Transverse colon (tissue), 4 donors: ENCODE data around the gene DEGS2. TPM values are rescaled to one million over a fixed set of nuclear protein-coding genes. Genes with fewer than 3 reads are reported as not detected.

Source experiments
- DNase-seq: peaks from one replicate; pipeline ENCODE4 v3.0.0-alpha.2; 2019
- H3K27ac ChIP-seq, 4 donors: fragments of 200-600 bp; sonication (generic); 2 replicates each; pipeline ENCODE4 v1.5.1; 2016 to 2018; ENCODE audit warnings: inconsistent platforms in 4 of 4
- H3K27me3 ChIP-seq: fragments of 200-600 bp; sonication (generic); 2 replicates; pipeline ENCODE4 v1.5.1; 2017; ENCODE audit warnings: inconsistent platforms
- H3K36me3 ChIP-seq, 4 donors: fragments of 200-600 bp; sonication (generic); 2 replicates each; pipeline ENCODE4 v1.5.1; 2017 to 2019; ENCODE audit warnings: inconsistent platforms in 4 of 4
- H3K4me1 ChIP-seq, 4 donors: fragments of 200-600 bp; sonication (generic); 2 replicates each; pipeline ENCODE4 v1.5.1; 2017 to 2020; ENCODE audit warnings: inconsistent platforms in 4 of 4
- H3K4me3 ChIP-seq, 4 donors: fragments of 200-600 bp; sonication (generic); 1 replicate in 1 of 4; 2 replicates in 3 of 4; pipeline versions ENCODE4 v1.5.1 to v1.6.1; 2017 to 2019; ENCODE audit warnings: inconsistent platforms in 4 of 4
- H3K9me3 ChIP-seq, 2 donors: fragments of 200-600 bp; sonication (generic); 2 replicates each; pipeline ENCODE4 v1.5.1; 2017 to 2019; ENCODE audit warnings: inconsistent platforms in 2 of 2
- EP300 ChIP-seq: sonication (generic); formaldehyde crosslinking; IDR thresholded peaks from one replicate; pipeline ENCODE4 v1.6.1; 2017; ENCODE audit warnings: antibody characterized with exemption, low read depth
- POLR2A ChIP-seq: fragments of 450-650 bp; IDR thresholded peaks from one replicate; pipeline ENCODE4 v1.6.1; 2016; ENCODE audit warnings: antibody characterized with exemption, mild to moderate bottlenecking, moderate library complexity
- POLR2AphosphoS5 ChIP-seq, 3 donors: sonication (generic); formaldehyde crosslinking; IDR thresholded peaks; one replicate each; pipeline ENCODE4 v1.6.1; 2016; ENCODE audit warnings: antibody characterized with exemption in 3 of 3
- WGBS, 2 donors: methylation state at CpG; one replicate each; pipeline ENCODE4 v1.1.5; 2018; ENCODE audit warnings: low coverage in 1 of 2; 5-methylcytosine and 5-hydroxymethylcytosine counted together
- in situ Hi-C, 4 donors: fragments of 200-750 bp; cut with MboI; loops; one replicate each; pipeline versions ENCODE4 v1.15.0 to v1.15.1; 2017; ENCODE audit warnings: low sequenced_read_pairs in 3 of 4, low pct_ligation_motif_present in 1 of 4, low pct_unique_long_range_greater_than_20kb in 1 of 4
- intact Hi-C: fragments of 100-400 bp; cut with DNase I; formaldehyde crosslinking; loops from one replicate; pipeline ENCODE4 v1.15.1; 2023; ENCODE audit warnings: low total_unique reads
- total RNA-seq, 4 donors: library from RNA; depleted of rRNA; stranded (reverse); fragments of >200 nt; gene quantifications; one replicate each; pipeline ENCODE4 v1.1.0, GENCODE V29; 2016
- TF ChIP-seq, protein P1 (sequence below), 5 experiments: fragments of 200-600 bp in 3 of 5; fragments of 450-650 bp in 2 of 5; sonication (generic) in 3 of 5; IDR thresholded peaks; 1 replicate in 2 of 5; 2 replicates in 3 of 5; pipeline ENCODE4 v1.5.1; 2016 to 2017; ENCODE audit warnings: antibody characterized with exemption in 5 of 5, inconsistent platforms in 3 of 5, mild to moderate bottlenecking in 2 of 5, moderate library complexity in 1 of 5

DEGS2 gene
- total RNA-seq, 4 donors from 2014 or later, result 4.9 to 33.2 (median 23.7) TPM

DNA sequence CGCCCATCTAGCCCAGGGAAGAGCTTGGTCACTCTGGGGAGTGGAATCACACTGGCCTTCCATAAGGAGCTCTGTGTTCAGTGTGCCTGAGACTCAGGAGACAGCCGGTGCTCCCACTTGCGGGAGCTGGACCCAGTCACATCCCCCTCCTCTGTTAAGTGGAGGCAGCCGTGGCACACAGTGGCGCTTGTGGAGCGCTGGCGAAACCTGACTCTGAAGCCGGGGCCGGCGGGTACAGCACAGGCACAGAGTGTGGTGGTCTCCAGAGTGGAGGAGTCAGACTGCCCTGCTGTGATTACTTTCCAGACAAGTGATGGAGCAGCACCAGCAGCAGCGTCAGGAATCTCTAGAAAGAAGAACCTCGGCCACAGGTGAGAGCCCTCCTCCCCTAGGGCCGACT lies 33.0 kb downstream of the DEGS2 start:
- Histone ChIP-seq H3K27me3 (no peaks in the 10 kb centered on the region), H3K4me3 (no peak overlapping the region), H3K27ac (no peak overlapping the region), H3K9me3 (no peaks in the 10 kb centered on the region), H3K36me3 (no peaks in the 10 kb centered on the region), H3K4me1 (peaks cover 0 to 9% (median 0%) of the 10 kb centered on the region in 4 donors)
- 92% methylated on average over 13 of the region's 13 CpGs; no CpG with 5 or more reads in 1 of the 2 donors for WGBS, 2 donors
- TF ChIP-seq EP300 (no peak), POLR2A (no peak)
- in situ Hi-C loops, result no loop called here
- intact Hi-C loops, result no loop called here
- DNase-seq, result no peak

DNA sequence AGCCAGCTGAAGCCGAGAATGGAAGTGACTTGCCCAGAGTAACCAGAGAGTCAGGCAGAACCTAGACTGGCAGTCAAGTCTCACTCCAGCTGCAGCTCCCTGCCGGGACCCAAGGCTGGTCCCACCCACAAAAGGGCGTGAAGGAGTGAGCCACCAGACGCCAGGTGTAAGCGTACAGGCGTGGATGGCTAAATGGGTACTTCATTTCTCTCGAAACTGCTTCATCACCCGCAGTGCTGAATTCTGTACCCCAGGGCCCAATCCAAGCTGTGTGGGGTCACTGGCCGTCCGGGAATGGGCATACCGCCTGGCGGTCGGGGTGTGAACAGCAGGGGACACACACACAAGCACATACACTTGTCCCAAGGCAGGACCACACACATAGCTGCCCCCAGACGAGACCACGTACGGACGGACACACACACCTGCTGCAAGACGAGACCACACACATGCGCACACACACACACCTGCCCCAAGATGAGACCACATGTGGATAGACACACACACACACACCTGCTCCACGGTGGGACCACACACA lies 34.8 kb downstream of the DEGS2 start:
- intact Hi-C loops, result no loop called here
- Histone ChIP-seq H3K36me3 (no peaks in the 10 kb centered on the region), H3K9me3 (no peaks in the 10 kb centered on the region), H3K27ac (no peak overlapping the region), H3K27me3 (no peaks in the 10 kb centered on the region), H3K4me1 (no peaks in the 10 kb centered on the region), H3K4me3 (no peak overlapping the region)
- WGBS, 2 donors, result 48% methylated on average over 17 of the region's 20 CpGs; no CpG with 5 or more reads in 1 of the 2 donors
- no peak for DNase-seq
- TF ChIP-seq EP300, result no peak
- TF ChIP-seq, protein P1, sequence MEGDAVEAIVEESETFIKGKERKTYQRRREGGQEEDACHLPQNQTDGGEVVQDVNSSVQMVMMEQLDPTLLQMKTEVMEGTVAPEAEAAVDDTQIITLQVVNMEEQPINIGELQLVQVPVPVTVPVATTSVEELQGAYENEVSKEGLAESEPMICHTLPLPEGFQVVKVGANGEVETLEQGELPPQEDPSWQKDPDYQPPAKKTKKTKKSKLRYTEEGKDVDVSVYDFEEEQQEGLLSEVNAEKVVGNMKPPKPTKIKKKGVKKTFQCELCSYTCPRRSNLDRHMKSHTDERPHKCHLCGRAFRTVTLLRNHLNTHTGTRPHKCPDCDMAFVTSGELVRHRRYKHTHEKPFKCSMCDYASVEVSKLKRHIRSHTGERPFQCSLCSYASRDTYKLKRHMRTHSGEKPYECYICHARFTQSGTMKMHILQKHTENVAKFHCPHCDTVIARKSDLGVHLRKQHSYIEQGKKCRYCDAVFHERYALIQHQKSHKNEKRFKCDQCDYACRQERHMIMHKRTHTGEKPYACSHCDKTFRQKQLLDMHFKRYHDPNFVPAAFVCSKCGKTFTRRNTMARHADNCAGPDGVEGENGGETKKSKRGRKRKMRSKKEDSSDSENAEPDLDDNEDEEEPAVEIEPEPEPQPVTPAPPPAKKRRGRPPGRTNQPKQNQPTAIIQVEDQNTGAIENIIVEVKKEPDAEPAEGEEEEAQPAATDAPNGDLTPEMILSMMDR (IDR thresholded peaks at IDR 0.05), result peak; percentile 8 to 52 (median 34)
- TF ChIP-seq POLR2AphosphoS5 (IDR thresholded peaks at IDR 0.05), result no peak
- in situ Hi-C loops, result loop anchor here in 1 of 4 donors (25.0 kb wide), 1 partner anchor 137 kb away; no protein-coding TSS in a partner anchor

DNA sequence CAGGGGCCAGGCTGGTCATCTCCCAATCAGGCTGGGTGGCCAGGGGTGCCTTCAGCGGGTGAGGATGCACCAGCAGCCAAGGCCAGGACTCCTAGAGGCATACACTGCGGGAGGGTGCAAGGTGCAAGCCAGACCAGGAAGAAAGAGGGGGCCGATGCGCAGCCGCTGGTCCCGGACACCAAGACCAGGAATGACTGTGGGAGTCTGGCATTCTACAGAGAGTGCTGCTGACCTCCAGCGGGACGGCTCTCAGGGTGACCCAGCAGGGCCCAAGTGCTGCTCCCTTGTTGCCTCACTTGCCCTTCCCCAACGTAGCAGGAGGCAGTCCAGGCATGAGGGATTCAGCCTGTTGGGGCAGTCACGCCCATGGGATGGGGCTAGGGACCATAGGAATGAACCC lies 35.8 kb downstream of the DEGS2 start:
- Histone ChIP-seq H3K4me1 (no peaks in the 10 kb centered on the region), H3K9me3 (no peaks in the 10 kb centered on the region), H3K27me3 (no peaks in the 10 kb centered on the region), H3K36me3 (no peaks in the 10 kb centered on the region), H3K27ac (no peak overlapping the region), H3K4me3 (no peak overlapping the region)
- in situ Hi-C loops, result loop anchor here in 1 of 4 donors (25.0 kb wide), 1 partner anchor 136 kb away; no protein-coding TSS in a partner anchor
- TF ChIP-seq, protein P1 (IDR thresholded peaks at IDR 0.05), result no peak
- no peak for TF ChIP-seq POLR2AphosphoS5 (IDR thresholded peaks at IDR 0.05)
- no peak for TF ChIP-seq POLR2A
- TF ChIP-seq EP300, result no peak
- WGBS, 2 donors, result 98% methylated on average over 10 of the region's 10 CpGs; no CpG with 5 or more reads in 1 of the 2 donors
- no peak for DNase-seq
- intact Hi-C loops, result no loop called here

DNA sequence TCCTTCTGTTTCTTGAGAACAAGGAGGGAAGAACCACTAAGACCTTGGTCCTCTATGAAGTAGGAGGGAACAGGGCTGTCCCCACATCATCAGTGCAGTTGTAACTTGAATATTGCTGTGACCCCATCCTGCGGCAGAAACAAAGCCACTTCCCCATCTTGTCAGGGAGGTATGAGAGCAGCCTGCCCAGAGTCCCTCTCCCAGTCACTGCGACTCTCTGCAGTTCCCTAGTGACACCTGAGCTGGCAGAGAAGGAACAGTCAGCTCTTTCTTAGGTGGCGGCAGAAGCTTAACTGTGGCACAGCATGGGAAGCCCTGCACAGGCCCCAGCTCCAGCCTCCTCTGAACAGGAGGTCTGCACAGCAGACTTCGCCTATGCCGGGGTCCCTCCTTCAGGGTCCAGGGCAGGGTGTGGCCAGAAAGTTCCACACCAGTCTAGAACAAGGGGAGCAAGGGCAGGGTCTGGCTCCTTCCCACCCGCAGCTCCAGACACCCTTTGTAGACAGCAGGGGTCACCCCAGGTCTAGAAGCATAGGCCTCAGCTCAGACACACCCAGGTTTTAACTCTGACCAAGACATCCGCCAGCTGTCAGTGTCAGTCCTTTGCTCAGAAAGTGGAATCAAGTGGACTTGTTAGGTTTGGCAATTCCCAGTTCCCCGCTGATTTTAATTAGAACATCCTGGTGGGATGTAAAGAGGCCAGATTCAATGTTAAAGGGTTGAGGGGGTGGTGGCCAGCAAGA lies 36.8 kb downstream of the DEGS2 start:
- H3K4me1 ChIP-seq, result peaks cover 0 to 3% (median 0%) of the 10 kb centered on the region in 4 donors
- H3K4me3 ChIP-seq, result no peak overlapping the region
- no peaks in the 10 kb centered on the region for H3K9me3 ChIP-seq
- no peaks in the 10 kb centered on the region for H3K27me3 ChIP-seq
- 83% methylated on average over 8 of the region's 8 CpGs; no CpG with 5 or more reads in 1 of the 2 donors for WGBS, 2 donors
- in situ Hi-C loops, result loop anchor here in 1 of 4 donors (25.0 kb wide), 1 partner anchor 135 kb away; no protein-coding TSS in a partner anchor
- TF ChIP-seq, protein P1 (IDR thresholded peaks at IDR 0.05), result peak in 3 of 5 experiments; percentile 18 to 39 (median 27)
- no peak for TF ChIP-seq POLR2A
- DNase-seq, result no peak
- H3K36me3 ChIP-seq, result no peaks in the 10 kb centered on the region
- H3K27ac ChIP-seq, result no peak overlapping the region
- intact Hi-C loops, result no loop called here
